Loucy (cell line): ENCODE data around the gene RETREG3.

Experiments used
- CTCF ChIP-seq: fragments of 200-600 bp; sonication (generic); conservative IDR thresholded peaks from 2 replicates; pipeline ENCODE4 v1.5.1; 2014; ENCODE audit warnings: mild to moderate bottlenecking, antibody characterized with exemption, low read length
- EZH2phosphoT487 ChIP-seq: fragments of 200-600 bp; IDR thresholded peaks from 2 replicates; pipeline ENCODE4 v1.6.1; 2018; ENCODE audit warnings: antibody characterized with exemption, mild to moderate bottlenecking, moderate library complexity, borderline replicate concordance

- TF ChIP-seq CTCF (no peak), EZH2phosphoT487 (no peak)
Observed at GRCh38 chr17:42653179-42654124, 44.3 kb upstream of the RETREG3 start.
